H9 (cell line): ENCODE results near the gene RBMX2. TPM values are rescaled to one million over a fixed set of nuclear protein-coding genes. Genes with fewer than 3 reads are reported as not detected.

Source experiments
- DNase-seq: peaks from one replicate; pipeline ENCODE4 v3.0.0-alpha.2; 2017
- H2AFZ ChIP-seq: one replicate; pipeline ENCODE4 v1.6.1; 2013; ENCODE audit warnings: mild to moderate bottlenecking, low read length, control low read depth, moderate library complexity
- H2AK5ac ChIP-seq: 2 replicates; pipeline ENCODE4 v1.6.1; 2013; ENCODE audit warnings: low read length, control low read depth, mixed read lengths; ENCODE audit not compliant: insufficient read length
- H2BK120ac ChIP-seq: one replicate; pipeline ENCODE4 v1.6.1; 2013; ENCODE audit warnings: low read depth, mild to moderate bottlenecking, low read length, control low read depth, inconsistent platforms; ENCODE audit not compliant: poor library complexity, severe bottlenecking
- H2BK12ac ChIP-seq: 2 replicates; pipeline ENCODE4 v1.6.1; 2013; ENCODE audit warnings: low read length, control low read depth, mixed read lengths, low read depth; ENCODE audit not compliant: insufficient read length
- H2BK15ac ChIP-seq: 2 replicates; pipeline ENCODE4 v1.6.1; 2013; ENCODE audit warnings: low read depth, low read length, control low read depth
- H2BK20ac ChIP-seq: one replicate; pipeline ENCODE4 v1.6.1; 2013; ENCODE audit warnings: low read depth, mild to moderate bottlenecking, low read length, control low read depth, inconsistent platforms; ENCODE audit not compliant: poor library complexity, severe bottlenecking
- H2BK5ac ChIP-seq: 2 replicates; pipeline ENCODE4 v1.6.1; 2013; ENCODE audit warnings: low read length, control low read depth, mixed read lengths; ENCODE audit not compliant: insufficient read length
- H3K14ac ChIP-seq: 2 replicates; pipeline ENCODE4 v1.6.1; 2013; ENCODE audit warnings: low read length, control low read depth; ENCODE audit not compliant: insufficient read depth
- H3K18ac ChIP-seq: 2 replicates; pipeline ENCODE4 v1.6.1; 2013; ENCODE audit warnings: low read depth, mild to moderate bottlenecking, mixed read lengths, low read length, control low read depth; ENCODE audit not compliant: insufficient read length
- H3K23ac ChIP-seq: 2 replicates; pipeline ENCODE4 v1.6.1; 2013; ENCODE audit warnings: low read length, control low read depth, mixed read lengths, low read depth; ENCODE audit not compliant: insufficient read length
- H3K23me2 ChIP-seq: 2 replicates; pipeline ENCODE4 v1.6.1; 2013; ENCODE audit warnings: low read depth, mild to moderate bottlenecking, mixed read lengths, low read length, control low read depth; ENCODE audit not compliant: insufficient read length, poor library complexity, severe bottlenecking
- H3K27ac ChIP-seq: 2 replicates; pipeline ENCODE4 v1.5.1; 2013; ENCODE audit warnings: low read length, control low read depth, mixed read lengths, low read depth; ENCODE audit not compliant: insufficient read length
- H3K27me3 ChIP-seq: 2 replicates; pipeline ENCODE4 v1.6.1; 2013; ENCODE audit warnings: low read length, control low read depth, inconsistent platforms; ENCODE audit not compliant: insufficient read depth
- H3K4ac ChIP-seq: 2 replicates; pipeline ENCODE4 v1.6.1; 2013; ENCODE audit warnings: low read depth, mild to moderate bottlenecking, control low read depth, inconsistent platforms, low read length, moderate library complexity
- H3K4me1 ChIP-seq: 2 replicates; pipeline ENCODE4 v1.6.1; 2013; ENCODE audit warnings: low read length, control low read depth, inconsistent platforms; ENCODE audit not compliant: insufficient read depth
- H3K4me2 ChIP-seq: 2 replicates; pipeline ENCODE4 v1.6.1; 2013; ENCODE audit warnings: low read length, control low read depth, mixed read lengths; ENCODE audit not compliant: insufficient read length, insufficient read depth
- H3K56ac ChIP-seq: 2 replicates; pipeline ENCODE4 v1.6.1; 2013; ENCODE audit warnings: low read depth, mild to moderate bottlenecking, mixed read lengths, low read length, control low read depth; ENCODE audit not compliant: insufficient read length
- H3K79me1 ChIP-seq: 2 replicates; pipeline ENCODE4 v1.6.1; 2013; ENCODE audit warnings: low read depth, mild to moderate bottlenecking, moderate library complexity, low read length, control low read depth, inconsistent platforms; ENCODE audit not compliant: insufficient read depth, poor library complexity, severe bottlenecking
- H3K79me2 ChIP-seq: 2 replicates; pipeline ENCODE4 v1.6.1; 2013; ENCODE audit warnings: low read length, control low read depth, inconsistent platforms; ENCODE audit not compliant: insufficient read depth
- H3K9ac ChIP-seq: 2 replicates; pipeline ENCODE4 v1.6.1; 2013; ENCODE audit warnings: low read length, control low read depth, mixed read lengths; ENCODE audit not compliant: insufficient read length; ENCODE audit errors: extremely low read depth
- H3K9me3 ChIP-seq: one replicate; pipeline ENCODE4 v1.6.1; 2013; ENCODE audit warnings: low read depth, low read length, inconsistent platforms; ENCODE audit not compliant: control insufficient read depth
- H3T11ph ChIP-seq: one replicate; pipeline ENCODE4 v1.6.1; 2013; ENCODE audit warnings: mild to moderate bottlenecking, low read length, control low read depth, inconsistent platforms
- H4K20me1 ChIP-seq: one replicate; pipeline ENCODE4 v1.6.1; 2013; ENCODE audit not compliant: control insufficient read depth, insufficient read length, insufficient read depth
- H4K5ac ChIP-seq: 2 replicates; pipeline ENCODE4 v1.6.1; 2013; ENCODE audit warnings: low read depth, mild to moderate bottlenecking, mixed read lengths, low read length, control low read depth; ENCODE audit not compliant: insufficient read length
- H4K8ac ChIP-seq: replicated peaks from 2 replicates; pipeline ENCODE4 v1.6.1; 2013; ENCODE audit warnings: low read length, control low read depth, mixed read lengths, low read depth; ENCODE audit not compliant: insufficient read length
- H4K91ac ChIP-seq: 2 replicates; pipeline ENCODE4 v1.6.1; 2013; ENCODE audit warnings: low read depth, mild to moderate bottlenecking, moderate library complexity, mixed read lengths, low read length, control low read depth; ENCODE audit not compliant: insufficient read length
- H3K27ac Mint-ChIP-seq, 3 experiments: 2 replicates in 2 of 3; 3 replicates in 1 of 3; pipeline ENCODE4 v1.8.0; 2020 to 2021; ENCODE audit warnings: mixed read lengths in 3 of 3, mild to moderate bottlenecking in 1 of 3, moderate library complexity in 1 of 3
- H3K27me3 Mint-ChIP-seq: 2 replicates; pipeline ENCODE4 v1.8.0; 2021; ENCODE audit warnings: low read depth, mild to moderate bottlenecking, moderate library complexity, mixed read lengths
- H3K36me3 Mint-ChIP-seq, 3 experiments: 2 replicates in 2 of 3; 3 replicates in 1 of 3; pipeline ENCODE4 v1.8.0; 2020 to 2021; ENCODE audit warnings: low read depth in 3 of 3, mixed read lengths in 3 of 3; ENCODE audit not compliant: insufficient read depth in 1 of 3
- H3K4me1 Mint-ChIP-seq, 2 experiments: 2 replicates each; pipeline ENCODE4 v1.8.0; 2020; ENCODE audit warnings: mixed read lengths in 2 of 2
- H3K4me3 Mint-ChIP-seq, 2 experiments: 2 replicates in 1 of 2; 3 replicates in 1 of 2; pipeline ENCODE4 v1.8.0; 2020 to 2021; ENCODE audit warnings: mild to moderate bottlenecking in 2 of 2, mixed read lengths in 2 of 2, moderate library complexity in 1 of 2
- H3K9me3 Mint-ChIP-seq, 2 experiments: 2 replicates in 1 of 2; 3 replicates in 1 of 2; pipeline ENCODE4 v1.8.0; 2020; ENCODE audit warnings: mild to moderate bottlenecking in 2 of 2, mixed read lengths in 2 of 2, moderate library complexity in 1 of 2
- WGBS: extraction: QIAGEN DNeasy Blood & Tissue Kit; methylation state at CpG from one replicate; pipeline ENCODE4 v1.1.7; 2013; ENCODE audit warnings: missing lambda C conversion rate, low lambda C conversion rate, mixed read lengths; ENCODE audit not compliant: insufficient read length; ENCODE audit errors: extremely low coverage; 5-methylcytosine and 5-hydroxymethylcytosine counted together
- total RNA-seq: library from RNA; stranded (reverse); gene quantifications from 2 replicates; pipeline ENCODE4 v1.2.1, GENCODE V29; 2021
- TF ChIP-seq, protein P1 (sequence below): fragments of 200-600 bp; sonication (generic); conservative IDR thresholded peaks from 3 replicates; pipeline ENCODE4 v1.8.0; 2021; ENCODE audit warnings: antibody characterized with exemption, mild to moderate bottlenecking

RBMX2 gene
- total RNA-seq, 1 experiment from 2014 or later = 22.1 TPM

DNA sequence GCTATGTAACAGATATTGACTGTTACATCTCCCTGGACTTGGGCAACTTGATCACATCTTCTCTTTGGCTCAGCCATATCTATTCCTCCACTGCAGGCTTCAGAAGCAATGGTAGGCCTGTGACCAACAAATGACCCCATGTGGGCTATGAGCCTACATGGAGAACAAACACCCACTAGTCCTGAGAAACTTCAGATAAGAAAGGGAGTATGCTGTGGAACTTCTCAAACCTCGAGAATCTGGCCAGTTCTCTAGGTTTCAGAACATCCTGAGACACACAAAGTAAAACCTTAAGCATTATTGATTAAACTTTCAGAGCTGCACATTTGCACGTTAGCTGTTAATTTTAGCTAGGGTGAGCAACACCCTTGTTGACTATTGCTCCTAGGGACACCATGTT lies 16.3 kb downstream of the RBMX2 start:
- Histone ChIP-seq H3K23me2 (no peaks in the 10 kb centered on the region), H3K27ac (no peak overlapping the region), H2AFZ (no peak overlapping the region), H3K56ac (no peak overlapping the region), H4K20me1 (no peaks in the 10 kb centered on the region), H3K4me1 (peaks cover 2% of the 10 kb centered on the region; the same call in 1 of the 2 replicates), H3K79me1 (no peaks in the 10 kb centered on the region), H2AK5ac (no peak overlapping the region), H4K8ac (no peak overlapping the region), H2BK5ac (no peak overlapping the region), H4K91ac (no peak overlapping the region), H4K5ac (no peak overlapping the region), H2BK20ac (no peak overlapping the region), H3T11ph (no peak overlapping the region), H3K9ac (no peak overlapping the region), H2BK15ac (no peak overlapping the region), H3K9me3 (peaks cover 8% of the 10 kb centered on the region), H3K14ac (no peak overlapping the region), H3K4ac (no peak overlapping the region), H2BK12ac (no peak overlapping the region), H3K4me2 (no peak overlapping the region), H3K23ac (no peak overlapping the region), H3K27me3 (no peaks in the 10 kb centered on the region), H2BK120ac (no peak overlapping the region), H3K18ac (no peak overlapping the region), H3K79me2 (no peaks in the 10 kb centered on the region)
- no peak overlapping the region for H3K4me3 Mint-ChIP-seq
- no peak for DNase-seq
- no peaks in the 10 kb centered on the region; the same call in none of the 2 replicates for H3K27me3 Mint-ChIP-seq
- peaks cover 0 to 13% (median 0%) of the 10 kb centered on the region in 3 experiments; a peak in 2 of 7 replicates for H3K36me3 Mint-ChIP-seq
- peaks cover 6 to 16% of the 10 kb centered on the region in 2 experiments for H3K4me1 Mint-ChIP-seq
- WGBS = no CpG with 5 or more reads among the region's 2 CpGs
- TF ChIP-seq, protein P1, sequence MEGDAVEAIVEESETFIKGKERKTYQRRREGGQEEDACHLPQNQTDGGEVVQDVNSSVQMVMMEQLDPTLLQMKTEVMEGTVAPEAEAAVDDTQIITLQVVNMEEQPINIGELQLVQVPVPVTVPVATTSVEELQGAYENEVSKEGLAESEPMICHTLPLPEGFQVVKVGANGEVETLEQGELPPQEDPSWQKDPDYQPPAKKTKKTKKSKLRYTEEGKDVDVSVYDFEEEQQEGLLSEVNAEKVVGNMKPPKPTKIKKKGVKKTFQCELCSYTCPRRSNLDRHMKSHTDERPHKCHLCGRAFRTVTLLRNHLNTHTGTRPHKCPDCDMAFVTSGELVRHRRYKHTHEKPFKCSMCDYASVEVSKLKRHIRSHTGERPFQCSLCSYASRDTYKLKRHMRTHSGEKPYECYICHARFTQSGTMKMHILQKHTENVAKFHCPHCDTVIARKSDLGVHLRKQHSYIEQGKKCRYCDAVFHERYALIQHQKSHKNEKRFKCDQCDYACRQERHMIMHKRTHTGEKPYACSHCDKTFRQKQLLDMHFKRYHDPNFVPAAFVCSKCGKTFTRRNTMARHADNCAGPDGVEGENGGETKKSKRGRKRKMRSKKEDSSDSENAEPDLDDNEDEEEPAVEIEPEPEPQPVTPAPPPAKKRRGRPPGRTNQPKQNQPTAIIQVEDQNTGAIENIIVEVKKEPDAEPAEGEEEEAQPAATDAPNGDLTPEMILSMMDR = no peak
- H3K27ac Mint-ChIP-seq = no peak overlapping the region
- H3K9me3 Mint-ChIP-seq = peaks cover 0 to 41% of the 10 kb centered on the region in 2 experiments; a peak in 2 of 5 replicates
